ENCODE results near the gene MSLN. TPM values are rescaled to one million over a fixed set of nuclear protein-coding genes. Genes with fewer than 3 reads are reported as not detected.

MSLN gene
- total and polyA plus RNA-seq, 9 of the 15 experiments (the other 6 are each of a cell fraction or from before 2014, with no cell fraction given), result not detected

- TF ChIP-seq ZNF398 (CRISPR knock-in tag; IDR thresholded peaks at IDR 0.05) (no peak), EP400 (IDR thresholded peaks at IDR 0.05) (peak; percentile 65; the same call in 1 of the 2 replicates), HNRNPK (IDR thresholded peaks at IDR 0.05; ENCODE audit: low read depth, low read length, poor library complexity, severe bottlenecking) (no peak), GTF2E2 (tag; IDR thresholded peaks at IDR 0.05) (no peak), ATF4 (CRISPR knock-in tag; IDR thresholded peaks at IDR 0.05) (no peak), TEAD1 (CRISPR knock-in tag; IDR thresholded peaks at IDR 0.05) (0 out of 4 replicates have a peak, but pooled peaks of 1 of the 2 experiments have one; percentile 23), MYNN (IDR thresholded peaks at IDR 0.05) (no peak), MYNN (CRISPR knock-in tag; IDR thresholded peaks at IDR 0.05) (no peak), OTX1 (CRISPR knock-in tag; IDR thresholded peaks at IDR 0.05) (no peak), SP1 (CRISPR knock-in tag; IDR thresholded peaks at IDR 0.05) (peak; percentile 68), CXXC5 (CRISPR knock-in tag; IDR thresholded peaks at IDR 0.05) (peak; percentile 90), CC2D1A (IDR thresholded peaks at IDR 0.05) (peak; percentile 100), HINFP (tag; conservative IDR thresholded peaks at IDR 0.05; ENCODE audit: low read depth) (peak; percentile 98), RUNX1 (IDR thresholded peaks at IDR 0.05; ENCODE audit: low read depth) (0 out of 2 replicates have a peak, but pooled peaks have one; percentile 31), NRF1 (conservative IDR thresholded peaks at IDR 0.05 in 1 of 2, IDR thresholded peaks at IDR 0.05 in 1 of 2) (peak; percentile 4 to 59; a peak in 2 of 4 replicates), RBFOX2 (IDR thresholded peaks at IDR 0.05; ENCODE audit: low read depth, low read length) (peak; percentile 71), U2AF1 (optimal IDR thresholded peaks at IDR 0.05; ENCODE audit: low read depth, low read length) (peak; percentile 66), BMI1 (IDR thresholded peaks at IDR 0.05; ENCODE audit: low read length) (no peak)
- TF ChIP-seq, protein P1, sequence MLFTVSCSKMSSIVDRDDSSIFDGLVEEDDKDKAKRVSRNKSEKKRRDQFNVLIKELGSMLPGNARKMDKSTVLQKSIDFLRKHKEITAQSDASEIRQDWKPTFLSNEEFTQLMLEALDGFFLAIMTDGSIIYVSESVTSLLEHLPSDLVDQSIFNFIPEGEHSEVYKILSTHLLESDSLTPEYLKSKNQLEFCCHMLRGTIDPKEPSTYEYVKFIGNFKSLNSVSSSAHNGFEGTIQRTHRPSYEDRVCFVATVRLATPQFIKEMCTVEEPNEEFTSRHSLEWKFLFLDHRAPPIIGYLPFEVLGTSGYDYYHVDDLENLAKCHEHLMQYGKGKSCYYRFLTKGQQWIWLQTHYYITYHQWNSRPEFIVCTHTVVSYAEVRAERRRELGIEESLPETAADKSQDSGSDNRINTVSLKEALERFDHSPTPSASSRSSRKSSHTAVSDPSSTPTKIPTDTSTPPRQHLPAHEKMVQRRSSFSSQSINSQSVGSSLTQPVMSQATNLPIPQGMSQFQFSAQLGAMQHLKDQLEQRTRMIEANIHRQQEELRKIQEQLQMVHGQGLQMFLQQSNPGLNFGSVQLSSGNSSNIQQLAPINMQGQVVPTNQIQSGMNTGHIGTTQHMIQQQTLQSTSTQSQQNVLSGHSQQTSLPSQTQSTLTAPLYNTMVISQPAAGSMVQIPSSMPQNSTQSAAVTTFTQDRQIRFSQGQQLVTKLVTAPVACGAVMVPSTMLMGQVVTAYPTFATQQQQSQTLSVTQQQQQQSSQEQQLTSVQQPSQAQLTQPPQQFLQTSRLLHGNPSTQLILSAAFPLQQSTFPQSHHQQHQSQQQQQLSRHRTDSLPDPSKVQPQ (CRISPR knock-in tag; IDR thresholded peaks at IDR 0.05; ENCODE audit: borderline replicate concordance), result no peak
- TF ChIP-seq, protein P2, sequence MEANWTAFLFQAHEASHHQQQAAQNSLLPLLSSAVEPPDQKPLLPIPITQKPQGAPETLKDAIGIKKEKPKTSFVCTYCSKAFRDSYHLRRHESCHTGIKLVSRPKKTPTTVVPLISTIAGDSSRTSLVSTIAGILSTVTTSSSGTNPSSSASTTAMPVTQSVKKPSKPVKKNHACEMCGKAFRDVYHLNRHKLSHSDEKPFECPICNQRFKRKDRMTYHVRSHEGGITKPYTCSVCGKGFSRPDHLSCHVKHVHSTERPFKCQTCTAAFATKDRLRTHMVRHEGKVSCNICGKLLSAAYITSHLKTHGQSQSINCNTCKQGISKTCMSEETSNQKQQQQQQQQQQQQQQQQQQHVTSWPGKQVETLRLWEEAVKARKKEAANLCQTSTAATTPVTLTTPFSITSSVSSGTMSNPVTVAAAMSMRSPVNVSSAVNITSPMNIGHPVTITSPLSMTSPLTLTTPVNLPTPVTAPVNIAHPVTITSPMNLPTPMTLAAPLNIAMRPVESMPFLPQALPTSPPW (CRISPR knock-in tag; IDR thresholded peaks at IDR 0.05), result peak; percentile 88
Measured at GRCh38 chr16:788399-789126, 28.0 kb downstream of the MSLN start, which contains the start of gene CHTF18 (continued).
